Chondrocyte (in vitro differentiated cells): ENCODE results near the gene IP6K1. TPM values are rescaled to one million over a fixed set of nuclear protein-coding genes. Genes with fewer than 3 reads are reported as not detected.
A peak's percentile ranks its signal among the peaks of the same experiment; 100 is the strongest.

Experiments
- DNase-seq: peaks from one replicate; pipeline ENCODE4 v3.0.0; 2021; ENCODE audit warnings: mixed read lengths, low spot score
- H3K27ac Mint-ChIP-seq: one replicate; pipeline ENCODE4 v1.8.0; 2021; ENCODE audit warnings: mild to moderate bottlenecking, moderate library complexity, mixed read lengths; ENCODE audit not compliant: unreplicated experiment
- H3K27me3 Mint-ChIP-seq: 2 replicates; pipeline ENCODE4 v1.8.0; 2021; ENCODE audit warnings: low read depth, mixed read lengths
- H3K36me3 Mint-ChIP-seq: 2 replicates; pipeline ENCODE4 v1.8.0; 2021; ENCODE audit warnings: low read depth, mixed read lengths
- H3K4me1 Mint-ChIP-seq: 2 replicates; pipeline ENCODE4 v1.8.0; 2021; ENCODE audit warnings: low read depth, mild to moderate bottlenecking, mixed read lengths
- H3K4me3 Mint-ChIP-seq: one replicate; pipeline ENCODE4 v1.8.0; 2021; ENCODE audit warnings: mild to moderate bottlenecking, moderate library complexity, mixed read lengths; ENCODE audit not compliant: unreplicated experiment
- H3K9me3 Mint-ChIP-seq: 2 replicates; pipeline ENCODE4 v1.8.0; 2021; ENCODE audit warnings: low read depth, mixed read lengths
- CTCF ChIP-seq: fragments of 200-600 bp; sonication (generic); IDR thresholded peaks from 2 replicates; pipeline ENCODE4 v1.5.0; 2021; ENCODE audit warnings: antibody characterized with exemption, mild to moderate bottlenecking, moderate library complexity
- total RNA-seq: library from RNA; stranded (reverse); gene quantifications from 3 replicates; pipeline ENCODE4 v1.2.1, GENCODE V29; 2021

The IP6K1 gene
- total RNA-seq, 1 donor from 2014 or later: 40.1 TPM

- H3K27ac Mint-ChIP-seq: no peak overlapping the region
- no peaks in the 10 kb centered on the region for H3K36me3 Mint-ChIP-seq
- peaks cover 49% of the 10 kb centered on the region for H3K4me1 Mint-ChIP-seq
- no peaks in the 10 kb centered on the region for H3K9me3 Mint-ChIP-seq
- TF ChIP-seq CTCF: no peak
- no peak overlapping the region for H3K4me3 Mint-ChIP-seq
- DNase-seq: no peak
- H3K27me3 Mint-ChIP-seq: no peaks in the 10 kb centered on the region
Observed at GRCh38 chr3:49721596-49721895, 64.8 kb downstream of the IP6K1 start.

- no peak for TF ChIP-seq CTCF
Observed at GRCh38 chr3:49720855-49721595, 65.3 kb downstream of the IP6K1 start.

GRCh38 chr3:49719214-49719884 is 67.0 kb downstream of the IP6K1 start, which contains the start of gene AMIGO3:
Gene AMIGO3, minus strand, starts transcription at chr3:49719684. Its CDS starts 219 bp downstream, at chr3:49719465.
- no peaks in the 10 kb centered on the region for H3K9me3 Mint-ChIP-seq
- H3K27me3 Mint-ChIP-seq: no peaks in the 10 kb centered on the region
- H3K4me1 Mint-ChIP-seq: peaks cover 43% of the 10 kb centered on the region
- peak within 1 kb of the TSS; percentile 83 for H3K27ac Mint-ChIP-seq
- H3K36me3 Mint-ChIP-seq: no peaks in the 10 kb centered on the region
- H3K4me3 Mint-ChIP-seq: peak within 1 kb of the TSS; percentile 74
- DNase-seq: peak; percentile 97
- TF ChIP-seq CTCF: peak; percentile 79

More at GRCh38 chr3:49720855-49721595, 65.3 kb downstream of the IP6K1 start:
- no peaks in the 10 kb centered on the region for H3K36me3 Mint-ChIP-seq
- H3K4me3 Mint-ChIP-seq: no peak overlapping the region
- H3K9me3 Mint-ChIP-seq: no peaks in the 10 kb centered on the region
- H3K27me3 Mint-ChIP-seq: no peaks in the 10 kb centered on the region
- H3K4me1 Mint-ChIP-seq: peaks cover 49% of the 10 kb centered on the region
- no peak for DNase-seq
- no peak overlapping the region for H3K27ac Mint-ChIP-seq

- H3K4me3 Mint-ChIP-seq: peak overlapping the region; percentile 74
- H3K27me3 Mint-ChIP-seq: no peaks in the 10 kb centered on the region
- no peak for TF ChIP-seq CTCF
- no peaks in the 10 kb centered on the region for H3K36me3 Mint-ChIP-seq
- H3K27ac Mint-ChIP-seq: no peak overlapping the region
- H3K4me1 Mint-ChIP-seq: peaks cover 40% of the 10 kb centered on the region
- DNase-seq: no peak
- no peaks in the 10 kb centered on the region for H3K9me3 Mint-ChIP-seq
Observed at GRCh38 chr3:49718858-49719213, 67.5 kb downstream of the IP6K1 start.

- DNase-seq: peak; percentile 92
- peak overlapping the region; percentile 74 for H3K4me3 Mint-ChIP-seq
- H3K36me3 Mint-ChIP-seq: no peaks in the 10 kb centered on the region
- H3K27ac Mint-ChIP-seq: no peak overlapping the region
- no peaks in the 10 kb centered on the region for H3K9me3 Mint-ChIP-seq
- no peaks in the 10 kb centered on the region for H3K27me3 Mint-ChIP-seq
- peaks cover 38% of the 10 kb centered on the region for H3K4me1 Mint-ChIP-seq
- TF ChIP-seq CTCF: no peak
Observed at GRCh38 chr3:49717959-49718857, 68.1 kb downstream of the IP6K1 start.
